RWPE2 (cell line): ENCODE measurements around the gene LIPG.
"Not testable (repeated sequence)": the region's sequence is repeated elsewhere in the genome, so short reads cannot be mapped to it uniquely, and the experiment has no call there.

Source experiments
- ATAC-seq: fragments of 200-7000 bp; cut with Tn5 transposase; 3 replicates; pipeline ENCODE4 v1.9.1; 2021; ENCODE audit warnings: low read depth
- DNase-seq: peaks from one replicate; pipeline ENCODE4 v3.0.0-alpha.2; 2020; ENCODE audit warnings: low spot score
- H3K27ac ChIP-seq: fragments of 450-650 bp; 2 replicates; pipeline ENCODE4 v1.5.1; 2017; ENCODE audit warnings: mild to moderate bottlenecking; ENCODE audit not compliant: poor library complexity, severe bottlenecking
- H3K27me3 ChIP-seq: fragments of 250-450 bp; sonication (Bioruptor Pico); 2 replicates; pipeline ENCODE4 v1.5.1; 2021; ENCODE audit warnings: mild to moderate bottlenecking, moderate library complexity; ENCODE audit not compliant: insufficient read depth, poor library complexity, severe bottlenecking
- H3K36me3 ChIP-seq: fragments of 250-450 bp; sonication (Bioruptor Pico); 2 replicates; pipeline ENCODE4 v1.5.1; 2020; ENCODE audit warnings: low read depth, mild to moderate bottlenecking, moderate library complexity
- H3K4me1 ChIP-seq: fragments of 250-450 bp; sonication (Bioruptor Pico); 2 replicates; pipeline ENCODE4 v1.5.1; 2021; ENCODE audit warnings: mild to moderate bottlenecking, moderate library complexity; ENCODE audit not compliant: insufficient read depth, poor library complexity, severe bottlenecking
- H3K4me3 ChIP-seq: fragments of 250-450 bp; sonication (Bioruptor Pico); 2 replicates; pipeline ENCODE4 v1.5.1; 2021; ENCODE audit warnings: mild to moderate bottlenecking, moderate library complexity; ENCODE audit not compliant: severe bottlenecking
- H3K9me3 ChIP-seq: fragments of 250-450 bp; sonication (Bioruptor Pico); 2 replicates; pipeline ENCODE4 v1.5.1; 2021; ENCODE audit warnings: mild to moderate bottlenecking, moderate library complexity; ENCODE audit not compliant: severe bottlenecking
- CTCF ChIP-seq: fragments of 450-650 bp; IDR thresholded peaks from one replicate; pipeline ENCODE4 v1.5.1; 2017; ENCODE audit warnings: mild to moderate bottlenecking, moderate library complexity; ENCODE audit not compliant: poor library complexity, severe bottlenecking

LIPG gene

GRCh38 chr18:49572611-49573345 is 10.9 kb downstream of the LIPG start:
- no peak for DNase-seq
- no peaks in the 10 kb centered on the region for H3K4me1 ChIP-seq
- H3K27ac ChIP-seq, result no peak overlapping the region
- H3K36me3 ChIP-seq, result peaks cover 76% of the 10 kb centered on the region
- H3K4me3 ChIP-seq, result no peak overlapping the region
- no peaks in the 10 kb centered on the region for H3K27me3 ChIP-seq
- TF ChIP-seq CTCF, result no peak
- ATAC-seq, result no peak
- H3K9me3 ChIP-seq, result no peaks in the 10 kb centered on the region

- ATAC-seq, result no peak
- no peak for TF ChIP-seq CTCF
- Histone ChIP-seq H3K36me3 (peaks cover 65% of the 10 kb centered on the region), H3K27me3 (no peaks in the 10 kb centered on the region), H3K27ac (no peak overlapping the region), H3K4me1 (no peaks in the 10 kb centered on the region), H3K9me3 (no peaks in the 10 kb centered on the region), H3K4me3 (no peak overlapping the region)
- no peak for DNase-seq
Observed at GRCh38 chr18:49573835-49574234, 12.0 kb downstream of the LIPG start.

- H3K27ac ChIP-seq, DNase-seq, H3K4me3 ChIP-seq, ATAC-seq, H3K27me3 ChIP-seq, H3K9me3 ChIP-seq, H3K4me1 ChIP-seq: not testable (repeated sequence)
- H3K36me3 ChIP-seq, result peaks cover 54% of the 10 kb centered on the region
Observed at GRCh38 chr18:49579041-49579440, 17.2 kb downstream of the LIPG start.

GRCh38 chr18:49579583-49579982 is 17.7 kb downstream of the LIPG start:
- not testable (repeated sequence) for H3K9me3 ChIP-seq, H3K27ac ChIP-seq, H3K4me3 ChIP-seq, H3K4me1 ChIP-seq, DNase-seq, ATAC-seq, H3K27me3 ChIP-seq
- peaks cover 48% of the 10 kb centered on the region for H3K36me3 ChIP-seq

GRCh38 chr18:49580279-49580678 is 18.4 kb downstream of the LIPG start:
- TF ChIP-seq CTCF, result no peak
- H3K27ac ChIP-seq, result no peak overlapping the region
- ATAC-seq, result no peak

GRCh38 chr18:49581371-49581770 is 19.5 kb downstream of the LIPG start:
- no peaks in the 10 kb centered on the region for H3K4me1 ChIP-seq
- no peak for DNase-seq
- H3K9me3 ChIP-seq, result no peaks in the 10 kb centered on the region
- no peak overlapping the region for H3K27ac ChIP-seq
- no peak for ATAC-seq
- no peak overlapping the region for H3K4me3 ChIP-seq
- peaks cover 51% of the 10 kb centered on the region for H3K36me3 ChIP-seq
- no peak for TF ChIP-seq CTCF
- H3K27me3 ChIP-seq, result no peaks in the 10 kb centered on the region

More at GRCh38 chr18:49580279-49580678, 18.4 kb downstream of the LIPG start:
- H3K9me3 ChIP-seq, result no peaks in the 10 kb centered on the region
- H3K4me1 ChIP-seq, result no peaks in the 10 kb centered on the region
- DNase-seq, result no peak
- H3K4me3 ChIP-seq, result no peak overlapping the region
- peaks cover 48% of the 10 kb centered on the region for H3K36me3 ChIP-seq
- no peaks in the 10 kb centered on the region for H3K27me3 ChIP-seq
